Neuronal stem cell (in vitro differentiated cells): ENCODE data around the gene PCMT1. TPM values are rescaled to one million over a fixed set of nuclear protein-coding genes. Genes with fewer than 3 reads are reported as not detected.

Experiments used
- DNase-seq: peaks from one replicate; pipeline ENCODE4 v3.0.0-alpha.2; 2013; ENCODE audit warnings: low spot score
- H2AFZ ChIP-seq: one replicate; pipeline ENCODE4 v1.6.1; 2013; ENCODE audit warnings: mild to moderate bottlenecking, low read length, inconsistent platforms
- H2AK5ac ChIP-seq: 2 replicates; pipeline ENCODE4 v1.6.1; 2013; ENCODE audit warnings: low read depth, mild to moderate bottlenecking, inconsistent platforms, low read length, moderate library complexity, mixed read lengths
- H2BK120ac ChIP-seq: 2 replicates; pipeline ENCODE4 v1.6.1; 2013; ENCODE audit warnings: low read depth, mild to moderate bottlenecking, inconsistent platforms, low read length, moderate library complexity, mixed read lengths
- H2BK12ac ChIP-seq: one replicate; pipeline ENCODE4 v1.6.1; 2013; ENCODE audit warnings: low read length, inconsistent platforms
- H2BK15ac ChIP-seq: 2 replicates; pipeline ENCODE4 v1.6.1; 2013; ENCODE audit warnings: mild to moderate bottlenecking, low read length, inconsistent platforms, mixed read lengths
- H2BK5ac ChIP-seq: one replicate; pipeline ENCODE4 v1.6.1; 2013; ENCODE audit warnings: inconsistent platforms, mild to moderate bottlenecking, low read length, moderate library complexity
- H3K14ac ChIP-seq: one replicate; pipeline ENCODE4 v1.6.1; 2013; ENCODE audit warnings: low read length, inconsistent platforms
- H3K18ac ChIP-seq: 2 replicates; pipeline ENCODE4 v1.6.1; 2013; ENCODE audit warnings: low read length, inconsistent platforms
- H3K23ac ChIP-seq: 2 replicates; pipeline ENCODE4 v1.6.1; 2013; ENCODE audit warnings: low read depth, mild to moderate bottlenecking, mixed read lengths, low read length, inconsistent platforms; ENCODE audit not compliant: poor library complexity
- H3K27ac ChIP-seq: replicated peaks from 3 replicates; pipeline ENCODE4 v1.5.1; 2013; ENCODE audit warnings: low read length, inconsistent platforms
- H3K27me3 ChIP-seq, 3 experiments: 2 replicates each; pipeline ENCODE4 v1.6.1; 2013; ENCODE audit warnings: low read length in 3 of 3, mild to moderate bottlenecking in 2 of 3, inconsistent platforms in 1 of 3, low read depth in 1 of 3, mixed read lengths in 1 of 3, moderate library complexity in 1 of 3; ENCODE audit not compliant: control insufficient read depth in 3 of 3, insufficient read depth in 3 of 3
- H3K36me3 ChIP-seq, 2 donors: replicated peaks in 1 of 2; 2 replicates each; pipeline ENCODE4 v1.6.1; 2013; ENCODE audit warnings: low read length in 2 of 2; ENCODE audit not compliant: control insufficient read depth in 2 of 2, insufficient read depth in 2 of 2
- H3K4ac ChIP-seq: 2 replicates; pipeline ENCODE4 v1.6.1; 2013; ENCODE audit warnings: inconsistent platforms, mild to moderate bottlenecking, low read length, moderate library complexity
- H3K4me1 ChIP-seq, 2 donors: 1 replicate in 1 of 2; 2 replicates in 1 of 2; pipeline ENCODE4 v1.6.1; 2013; ENCODE audit warnings: low read length in 2 of 2, low read depth in 1 of 2; ENCODE audit not compliant: control insufficient read depth in 2 of 2, insufficient read depth in 1 of 2
- H3K4me2 ChIP-seq: one replicate; pipeline ENCODE4 v1.6.1; 2013; ENCODE audit warnings: mild to moderate bottlenecking, low read length, inconsistent platforms; ENCODE audit not compliant: insufficient read depth, poor library complexity, severe bottlenecking
- H3K4me3 ChIP-seq, 2 donors: 2 replicates each; pipeline ENCODE4 v1.5.1; 2013; ENCODE audit warnings: low read length in 2 of 2, mild to moderate bottlenecking in 2 of 2, inconsistent platforms in 1 of 2, moderate library complexity in 1 of 2
- H3K79me1 ChIP-seq: one replicate; pipeline ENCODE4 v1.6.1; 2013; ENCODE audit warnings: low read depth, mild to moderate bottlenecking, inconsistent platforms, low read length, moderate library complexity
- H3K9ac ChIP-seq: one replicate; pipeline ENCODE4 v1.6.1; 2013; ENCODE audit warnings: mild to moderate bottlenecking, low read depth, low read length, inconsistent platforms; ENCODE audit not compliant: poor library complexity
- H3K9me3 ChIP-seq, 2 donors: replicated peaks in 1 of 2; 2 replicates each; pipeline versions ENCODE3 to v1.6.1; 2013; ENCODE audit warnings: low read length in 2 of 2, mild to moderate bottlenecking in 2 of 2, inconsistent platforms in 1 of 2, low read depth in 1 of 2, mixed read lengths in 1 of 2, moderate library complexity in 1 of 2; ENCODE audit not compliant: control insufficient read depth in 2 of 2, insufficient read depth in 1 of 2
- H4K8ac ChIP-seq: one replicate; pipeline ENCODE4 v1.6.1; 2013; ENCODE audit warnings: low read depth, mild to moderate bottlenecking, inconsistent platforms, low read length, moderate library complexity
- H4K91ac ChIP-seq: one replicate; pipeline ENCODE4 v1.6.1; 2013; ENCODE audit warnings: low read length, low read depth, mild to moderate bottlenecking, inconsistent platforms; ENCODE audit not compliant: poor library complexity
- WGBS, 2 donors: extraction: QIAGEN DNeasy Blood & Tissue Kit; methylation state at CpG; one replicate each; pipeline ENCODE4 v1.1.7; 2013; ENCODE audit warnings: missing lambda C conversion rate in 2 of 2, mixed read lengths in 1 of 2; ENCODE audit not compliant: insufficient read length in 2 of 2, insufficient replicate concordance in 1 of 2; ENCODE audit errors: extremely low coverage in 2 of 2; 5-methylcytosine and 5-hydroxymethylcytosine counted together
- polyA plus RNA-seq, 2 experiments: library from polyadenylated mRNA; stranded (reverse); fragments of 200-250 nt; gene quantifications; one replicate each; pipeline ENCODE4 v1.2.3, GENCODE V29; 2013

The PCMT1 gene
- 46.7 TPM for polyA plus RNA-seq (2013, experiment 1 of 2)
- polyA plus RNA-seq (2013, experiment 2 of 2), result 47.4 TPM

DNA sequence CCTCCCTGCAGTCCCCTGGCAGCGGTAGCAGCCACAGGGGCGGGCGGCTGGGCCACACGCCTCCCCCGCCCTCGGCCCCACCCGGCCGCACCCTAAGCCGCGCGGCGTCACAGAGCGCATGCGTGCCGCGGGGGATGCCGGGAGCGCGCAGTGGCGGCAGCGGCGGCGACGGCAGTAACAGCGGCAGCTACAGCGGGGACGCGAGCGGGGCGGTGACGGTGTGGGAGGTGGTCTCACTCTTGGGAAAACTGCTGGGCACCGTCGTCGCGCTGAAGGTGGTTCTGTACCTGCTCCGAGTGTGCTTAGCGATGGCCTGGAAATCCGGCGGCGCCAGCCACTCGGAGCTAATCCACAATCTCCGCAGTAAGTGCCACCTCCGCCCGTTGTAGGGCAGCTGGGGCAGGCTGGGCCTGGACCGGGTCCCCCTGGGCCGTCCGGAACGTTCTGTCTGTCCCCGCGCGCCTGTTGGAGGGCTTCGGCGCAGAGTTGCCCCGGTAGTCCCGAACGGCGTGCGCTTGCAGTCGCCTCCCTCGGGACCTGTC is at the start of gene PCMT1:
Gene PCMT1 (plus strand): TSS at position 148 of the 542 bp plus-strand sequence. CDS start 161 bp downstream, at position 309.
- no CpG with 5 or more reads among the region's 60 CpGs for WGBS, 2 donors
- H3K79me1 ChIP-seq, result peaks cover 10% of the 10 kb centered on the region
- H2AFZ ChIP-seq, result peak within 1 kb of the TSS; percentile 100
- peak within 1 kb of the TSS; percentile 100 for H3K23ac ChIP-seq
- peaks cover 0 to 2% of the 10 kb centered on the region in 2 donors for H3K9me3 ChIP-seq
- no peaks in the 10 kb centered on the region for H3K36me3 ChIP-seq
- no peak within 1 kb of the TSS for H2BK12ac ChIP-seq
- H3K18ac ChIP-seq, result peak within 1 kb of the TSS; percentile 97
- DNase-seq, result peak; percentile 92
- peak within 1 kb of the TSS; percentile 70 for H2AK5ac ChIP-seq
- H3K14ac ChIP-seq, result peak within 1 kb of the TSS; percentile 85
- H3K4me1 ChIP-seq, result peaks cover 0 to 6% of the 10 kb centered on the region in 2 donors
- H2BK120ac ChIP-seq, result no peak within 1 kb of the TSS
- peak within 1 kb of the TSS; percentile 75 to 96 for H3K4me3 ChIP-seq
- H3K27me3 ChIP-seq, result no peaks in the 10 kb centered on the region
- peak within 1 kb of the TSS; percentile 95 for H3K9ac ChIP-seq
- peak within 1 kb of the TSS; percentile 6 for H2BK15ac ChIP-seq
- H3K27ac ChIP-seq, result peak within 1 kb of the TSS; percentile 92
- H3K4me2 ChIP-seq, result peak within 1 kb of the TSS; percentile 89
- H4K8ac ChIP-seq, result no peak within 1 kb of the TSS
- H4K91ac ChIP-seq, result no peak within 1 kb of the TSS
- peak within 1 kb of the TSS; percentile 88 for H2BK5ac ChIP-seq
- peak within 1 kb of the TSS; percentile 84 for H3K4ac ChIP-seq

DNA sequence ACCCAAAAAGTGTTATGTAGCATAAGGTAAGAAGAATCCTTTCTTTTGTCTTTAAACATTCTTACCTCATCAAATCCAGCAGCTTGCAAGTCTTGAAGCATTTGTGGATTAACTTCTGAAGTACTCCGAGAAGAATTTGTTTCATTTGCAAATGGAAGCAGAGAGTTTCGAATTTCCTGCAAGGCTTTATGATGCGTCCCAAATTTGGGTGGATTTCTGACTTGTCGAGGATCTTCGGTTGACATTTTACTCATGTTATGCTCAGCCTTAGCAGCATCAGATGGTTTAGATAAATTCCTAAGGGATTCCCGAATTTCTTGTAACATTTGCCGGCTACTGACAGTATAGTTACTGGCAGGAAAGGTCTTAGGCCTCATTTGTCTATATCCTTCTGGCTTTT is 47.8 kb upstream of the PCMT1 start:
- Histone ChIP-seq H3K4me2 (no peak overlapping the region), H2BK12ac (no peak overlapping the region), H2BK15ac (no peak overlapping the region), H2AK5ac (no peak overlapping the region), H2BK120ac (no peak overlapping the region), H3K27me3 (no peaks in the 10 kb centered on the region), H3K4me3 (no peak overlapping the region), H3K79me1 (peaks cover 3% of the 10 kb centered on the region), H3K4ac (no peak overlapping the region), H3K9ac (no peak overlapping the region), H3K23ac (no peak overlapping the region), H3K27ac (no peak overlapping the region), H3K4me1 (no peaks in the 10 kb centered on the region), H3K18ac (no peak overlapping the region), H3K9me3 (no peaks in the 10 kb centered on the region), H4K91ac (no peak overlapping the region), H2AFZ (no peak overlapping the region), H2BK5ac (no peak overlapping the region), H3K36me3 (peaks cover 2 to 65% of the 10 kb centered on the region in 2 donors), H3K14ac (no peak overlapping the region), H4K8ac (no peak overlapping the region)
- no CpG with 5 or more reads among the region's 7 CpGs for WGBS, 2 donors
- DNase-seq, result no peak

DNA sequence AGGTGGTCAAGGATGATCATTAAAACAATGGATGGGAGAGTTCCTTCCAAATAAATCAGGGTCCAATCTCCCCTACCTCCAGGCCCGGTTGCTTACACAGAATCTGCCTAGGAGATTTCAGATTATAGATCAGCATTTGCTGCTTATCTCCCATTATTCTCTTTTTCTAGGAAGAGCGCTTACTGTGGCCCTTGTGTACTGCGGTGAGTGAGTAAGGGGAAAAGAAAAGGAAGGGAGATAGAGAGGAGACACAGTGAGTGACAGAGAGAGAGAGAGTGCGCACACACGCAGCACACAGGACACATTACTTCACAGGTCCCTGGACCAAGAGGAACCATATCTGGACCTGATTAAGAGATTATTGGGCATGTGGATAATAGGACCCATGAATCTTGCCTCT is 37.8 kb upstream of the PCMT1 start:
- Histone ChIP-seq H3K27me3 (no peaks in the 10 kb centered on the region), H2AK5ac (no peak overlapping the region), H3K23ac (no peak overlapping the region), H2BK12ac (no peak overlapping the region), H3K9me3 (no peaks in the 10 kb centered on the region), H3K18ac (no peak overlapping the region), H3K4me3 (no peak overlapping the region), H3K4ac (no peak overlapping the region), H2BK15ac (no peak overlapping the region), H4K91ac (no peak overlapping the region), H3K36me3 (peaks cover 0 to 36% of the 10 kb centered on the region in 2 donors), H3K9ac (no peak overlapping the region), H2BK5ac (no peak overlapping the region), H3K14ac (no peak overlapping the region), H4K8ac (no peak overlapping the region), H3K79me1 (peaks cover 6% of the 10 kb centered on the region), H3K27ac (no peak overlapping the region), H3K4me1 (peaks cover 0 to 7% of the 10 kb centered on the region in 2 donors), H3K4me2 (no peak overlapping the region), H2BK120ac (no peak overlapping the region), H2AFZ (no peak overlapping the region)
- no CpG with 5 or more reads among the region's 5 CpGs for WGBS, 2 donors
- DNase-seq, result no peak

DNA sequence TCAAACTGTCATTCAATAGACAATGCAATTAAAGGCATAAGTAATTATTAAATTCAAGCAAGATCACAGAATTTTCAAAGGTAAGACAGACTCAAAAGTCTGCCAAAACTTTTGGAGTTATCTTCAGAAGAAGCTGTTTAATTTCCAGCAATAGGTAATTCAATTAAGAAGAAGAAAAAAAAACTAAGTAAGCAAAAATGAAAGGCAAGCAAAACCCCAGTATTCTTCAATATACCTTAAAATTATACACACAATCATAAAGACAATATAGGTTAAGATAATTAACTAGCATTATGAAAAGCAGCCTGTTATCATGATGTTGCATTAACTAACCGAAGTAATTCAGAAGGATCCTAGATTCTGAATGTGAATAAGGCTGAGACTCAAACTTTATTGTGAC is 35.1 kb upstream of the PCMT1 start:
- H3K23ac ChIP-seq, result no peak overlapping the region
- H2BK5ac ChIP-seq, result no peak overlapping the region
- H3K4me1 ChIP-seq, result peaks cover 2 to 10% of the 10 kb centered on the region in 2 donors
- H3K14ac ChIP-seq, result no peak overlapping the region
- H4K8ac ChIP-seq, result no peak overlapping the region
- H3K36me3 ChIP-seq, result peaks cover 0 to 32% of the 10 kb centered on the region in 2 donors
- no peak overlapping the region for H2BK15ac ChIP-seq
- WGBS, 2 donors, result no CpG with 5 or more reads among the region's 1 CpG
- H2BK12ac ChIP-seq, result no peak overlapping the region
- no peak overlapping the region for H3K4me3 ChIP-seq
- H3K27ac ChIP-seq, result no peak overlapping the region
- no peak overlapping the region for H3K4me2 ChIP-seq
- DNase-seq, result no peak
- no peak overlapping the region for H4K91ac ChIP-seq
- H3K79me1 ChIP-seq, result peaks cover 6% of the 10 kb centered on the region
- H2AK5ac ChIP-seq, result no peak overlapping the region
- no peak overlapping the region for H3K4ac ChIP-seq
- H3K9ac ChIP-seq, result no peak overlapping the region
- no peak overlapping the region for H2AFZ ChIP-seq
- no peaks in the 10 kb centered on the region for H3K9me3 ChIP-seq
- H3K18ac ChIP-seq, result no peak overlapping the region
- no peaks in the 10 kb centered on the region for H3K27me3 ChIP-seq
- H2BK120ac ChIP-seq, result no peak overlapping the region
